ENCODE results near the gene SSC5D.
A peak's percentile ranks its signal among the peaks of the same experiment; 100 is the strongest.

SSC5D gene

DNA sequence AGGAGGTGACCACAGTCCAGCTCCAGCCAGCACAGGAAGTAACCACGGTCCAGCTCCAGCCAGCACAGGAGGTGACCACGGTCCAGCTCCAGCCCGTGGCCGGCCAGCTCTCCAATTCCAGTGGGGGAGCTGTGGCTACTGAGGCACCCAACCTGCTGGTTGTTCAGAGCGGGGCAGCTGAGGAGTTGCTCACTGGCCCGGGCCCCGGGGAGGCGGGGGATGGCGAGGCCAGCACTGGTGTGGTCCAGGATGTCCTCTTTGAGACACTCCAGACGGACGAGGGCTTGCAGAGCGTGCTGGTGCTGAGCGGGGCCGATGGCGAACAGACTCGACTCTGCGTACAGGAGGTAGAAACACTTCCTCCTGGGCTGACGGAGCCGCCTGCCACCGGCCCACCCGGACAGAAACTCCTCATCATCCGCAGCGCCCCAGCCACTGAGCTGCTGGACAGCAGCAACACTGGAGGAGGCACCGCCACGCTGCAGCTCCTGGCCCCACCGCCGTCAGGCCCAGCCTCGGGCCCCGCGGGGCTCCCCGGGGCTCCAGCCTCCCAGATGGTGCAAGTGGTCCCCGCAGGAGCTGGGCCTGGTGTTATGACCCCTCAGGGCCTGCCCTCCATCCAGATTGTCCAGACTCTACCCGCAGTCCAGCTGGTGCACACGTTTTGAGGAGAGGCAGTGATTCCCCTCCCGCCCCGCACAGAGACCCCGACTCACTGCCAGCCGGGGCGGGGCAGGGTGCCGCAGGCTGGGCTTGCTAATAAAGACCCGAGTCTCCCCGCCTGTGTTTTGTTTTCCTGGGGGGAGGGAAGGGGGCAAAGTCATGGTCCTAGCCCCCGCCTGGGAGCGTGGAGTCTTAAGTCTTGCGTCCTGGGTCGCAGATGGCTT, 4.3 kb upstream of the SSC5D start:
- DNase-seq (ENCODE audit: insufficient read length, low spot score) = no peak
- FAIRE-seq = no peak
- TF ChIP-seq POLR2A (IDR thresholded peaks at IDR 0.05; ENCODE audit: low read depth, low read length) = no peak

DNA sequence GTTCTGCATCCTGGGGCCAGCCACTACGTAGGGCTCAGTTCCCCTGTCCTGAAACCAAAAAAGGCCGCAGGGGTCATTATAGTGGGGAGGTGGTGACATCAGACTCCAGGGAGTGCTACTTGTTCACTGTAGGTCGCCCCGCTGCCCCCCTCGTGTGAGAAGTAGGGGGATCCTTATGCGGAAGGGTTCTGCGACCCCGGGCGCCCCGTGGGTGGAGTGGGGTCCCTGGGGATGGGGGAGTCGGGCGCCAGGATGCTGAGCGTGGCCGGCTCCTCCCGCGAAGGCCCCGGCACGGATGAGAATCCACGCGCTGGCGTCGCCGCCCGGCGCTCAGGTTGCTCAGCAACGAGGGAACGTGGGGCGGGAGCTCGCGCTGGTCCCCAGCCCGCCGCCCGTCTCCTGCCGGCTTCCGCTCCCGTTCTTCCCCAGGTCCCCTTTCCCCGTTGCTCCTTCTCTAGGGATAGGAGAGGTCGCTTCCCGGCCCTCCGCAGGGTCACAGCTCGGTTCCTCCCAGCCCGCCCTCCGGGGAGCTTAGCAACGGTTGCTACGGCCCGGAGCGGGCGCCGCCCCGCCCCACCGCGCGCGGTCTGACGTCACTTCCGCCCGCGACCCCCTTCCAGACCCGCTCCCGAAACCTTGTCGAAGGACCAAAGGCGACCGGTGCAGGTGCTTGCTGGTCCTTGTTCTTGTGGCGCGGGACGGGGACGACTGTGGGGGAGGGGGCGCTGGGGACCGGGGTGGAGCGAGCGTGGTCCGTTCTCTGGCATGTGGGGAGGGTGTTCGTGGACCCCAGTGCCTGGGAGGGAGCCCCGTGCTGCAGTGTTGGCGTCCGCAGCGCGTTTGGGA, 3.4 kb upstream of the SSC5D start, which contains the start of gene NAT14:
Gene NAT14 (plus strand): TSS at position 596 of the 846 bp plus-strand sequence. CDS start 521 bp downstream, outside the sequence.
- FAIRE-seq = no peak
- DNase-seq (ENCODE audit: insufficient read length, low spot score) = peak; percentile 95
- TF ChIP-seq POLR2A (IDR thresholded peaks at IDR 0.05; ENCODE audit: low read depth, low read length) = peak; percentile 17

DNA sequence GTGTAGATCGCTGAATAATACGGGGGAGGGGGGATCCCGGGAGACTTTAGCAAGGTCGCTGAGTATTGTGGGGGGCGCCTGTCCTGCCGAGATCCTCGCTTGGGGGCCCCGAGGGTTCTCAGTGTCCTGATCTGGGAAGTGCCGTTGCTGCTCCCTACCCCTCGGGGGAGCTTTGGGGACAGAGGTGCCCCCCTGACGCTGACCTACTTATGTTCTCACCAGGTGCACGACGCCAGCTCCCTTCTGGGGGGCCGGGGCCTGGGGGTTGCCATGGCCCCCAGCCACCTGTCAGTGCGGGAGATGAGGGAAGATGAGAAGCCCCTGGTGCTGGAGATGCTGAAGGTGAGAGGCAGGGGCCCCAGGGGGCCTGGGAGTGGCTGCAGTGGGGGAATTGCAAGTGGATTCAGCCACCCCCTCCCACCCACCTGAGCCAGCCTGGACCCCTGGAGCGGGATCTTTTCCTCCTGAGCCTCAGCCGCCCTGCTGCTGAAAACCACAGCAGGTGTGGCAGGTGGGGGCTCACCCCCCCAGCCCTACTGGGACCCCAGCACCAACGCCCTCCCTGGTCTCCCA, 2.7 kb upstream of the SSC5D start:
- FAIRE-seq (no peak), DNase-seq (ENCODE audit: insufficient read length, low spot score) (no peak)
- TF ChIP-seq POLR2A (IDR thresholded peaks at IDR 0.05; ENCODE audit: low read depth, low read length) = no peak

DNA sequence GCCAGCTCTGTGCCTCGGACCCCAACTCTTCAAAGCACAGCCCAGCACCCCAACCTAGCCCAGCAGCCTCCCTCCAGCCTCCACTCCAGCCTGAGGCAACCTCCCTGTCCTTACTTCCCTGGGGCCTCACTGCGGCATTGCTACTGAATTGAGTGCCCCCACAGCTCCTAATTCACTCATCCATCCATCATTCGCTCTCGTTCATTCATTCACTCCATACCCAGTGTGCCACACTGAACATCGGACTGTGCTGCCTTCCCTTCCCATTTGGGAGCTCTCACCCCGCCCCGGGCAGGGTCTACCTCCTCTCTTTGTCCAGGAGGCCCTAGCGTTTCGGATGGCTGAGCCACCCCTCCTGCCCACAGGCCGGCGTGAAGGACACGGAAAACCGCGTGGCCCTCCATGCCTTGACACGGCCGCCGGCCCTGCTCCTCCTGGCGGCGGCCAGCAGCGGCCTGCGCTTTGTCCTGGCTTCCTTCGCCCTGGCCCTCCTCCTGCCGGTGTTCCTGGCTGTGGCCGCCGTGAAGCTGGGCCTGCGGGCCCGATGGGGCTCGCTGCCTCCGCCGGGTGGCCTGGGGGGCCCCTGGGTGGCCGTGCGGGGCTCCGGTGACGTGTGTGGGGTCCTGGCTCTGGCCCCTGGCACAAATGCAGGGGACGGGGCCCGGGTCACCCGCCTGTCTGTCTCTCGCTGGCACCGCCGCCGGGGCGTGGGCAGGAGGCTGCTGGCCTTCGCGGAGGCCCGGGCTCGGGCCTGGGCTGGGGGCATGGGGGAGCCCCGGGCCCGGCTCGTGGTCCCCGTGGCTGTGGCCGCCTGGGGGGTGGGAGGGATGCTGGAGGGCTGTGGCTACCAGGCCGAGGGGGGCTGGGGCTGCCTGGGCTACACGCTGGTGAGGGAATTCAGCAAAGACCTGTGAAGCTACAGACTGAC, 1.9 kb upstream of the SSC5D start:
- DNase-seq (ENCODE audit: insufficient read length, low spot score) (no peak), FAIRE-seq (no peak)
- TF ChIP-seq POLR2A (IDR thresholded peaks at IDR 0.05; ENCODE audit: low read depth, low read length) = no peak

DNA sequence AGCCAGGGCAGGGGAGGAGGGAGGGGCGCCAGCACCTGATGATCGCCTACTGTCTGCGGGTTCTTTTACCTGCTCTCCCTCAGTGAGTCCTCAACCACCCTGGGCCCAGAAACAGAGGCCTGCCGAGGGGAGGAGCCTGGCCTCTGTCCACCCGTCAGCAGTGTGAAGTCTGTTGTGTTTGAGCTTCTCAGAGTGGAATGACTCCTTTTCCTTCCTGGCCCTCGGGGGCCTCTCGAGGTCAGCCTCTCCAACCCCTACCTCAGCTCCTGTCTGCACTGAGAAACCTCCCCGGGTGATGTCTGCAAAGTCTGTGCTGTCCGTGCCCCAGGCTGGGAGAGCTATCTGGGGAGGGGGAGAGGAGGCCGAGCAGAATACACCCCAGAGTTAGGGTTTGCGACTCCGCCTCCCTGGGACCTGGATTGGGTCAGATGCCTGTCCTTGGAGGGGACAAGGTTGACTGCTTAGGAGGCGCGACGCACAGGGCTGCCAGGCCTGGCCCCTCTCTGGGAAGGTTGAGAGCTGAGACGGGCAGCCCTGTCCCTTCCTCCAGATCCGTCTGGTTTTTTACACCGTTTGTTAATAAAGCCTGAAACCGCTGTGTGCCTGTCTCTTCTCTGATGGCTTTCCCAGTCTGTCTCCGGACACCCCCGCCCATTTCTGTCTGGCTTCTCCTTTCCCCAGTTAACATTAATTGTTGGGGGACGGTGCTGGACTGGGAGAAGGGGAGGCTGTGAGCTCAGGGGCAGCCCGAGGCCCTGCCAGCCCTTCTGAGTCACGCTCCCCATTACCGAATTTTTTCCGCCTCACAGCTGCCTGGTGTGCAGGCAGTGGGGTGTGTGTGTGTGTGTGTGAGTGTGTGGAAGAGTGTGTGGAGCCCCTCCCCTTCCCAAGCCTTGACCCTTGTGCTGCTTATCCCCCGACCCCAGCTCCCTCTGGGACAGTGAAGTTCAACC, 989 bp upstream of the SSC5D start:
- TF ChIP-seq POLR2A (IDR thresholded peaks at IDR 0.05; ENCODE audit: low read depth, low read length) = 0 out of 2 replicates have a peak, but pooled peaks have one; percentile 17
- peak; percentile 100 for DNase-seq (ENCODE audit: insufficient read length, low spot score)
- FAIRE-seq = peak; percentile 52

DNA sequence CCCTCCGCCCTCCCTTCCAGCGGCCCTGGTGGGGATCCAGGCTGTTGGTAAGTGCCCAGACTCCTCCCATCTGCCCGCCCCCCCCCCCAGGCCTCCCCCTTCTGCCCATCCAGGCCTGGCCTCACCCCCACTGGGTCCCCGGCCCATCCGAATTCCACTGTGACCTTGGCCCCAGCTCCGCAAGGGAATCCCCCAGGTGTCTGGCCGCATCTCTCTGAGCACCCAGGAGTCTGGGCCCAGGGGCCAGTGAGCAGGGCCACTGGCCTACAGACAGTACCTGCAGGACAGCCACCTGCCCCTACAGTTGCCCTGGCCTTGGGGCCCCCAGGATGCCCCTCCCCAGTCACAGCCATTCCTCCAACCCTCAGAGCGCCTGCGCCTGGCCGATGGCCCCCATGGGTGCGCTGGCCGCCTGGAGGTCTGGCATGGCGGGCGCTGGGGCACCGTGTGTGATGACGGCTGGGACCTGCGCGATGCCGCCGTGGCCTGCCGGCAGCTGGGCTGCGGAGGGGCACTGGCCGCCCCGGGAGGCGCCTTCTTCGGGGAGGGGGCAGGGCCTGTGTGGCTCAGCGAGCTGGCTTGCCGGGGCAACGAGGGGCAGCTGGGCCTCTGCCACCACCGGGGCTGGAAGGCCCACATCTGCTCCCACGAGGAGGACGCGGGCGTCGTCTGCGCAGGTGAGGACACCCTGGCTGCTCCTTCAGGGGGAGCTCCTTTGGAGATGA, 912 bp downstream of the SSC5D start:
- no peak for DNase-seq (ENCODE audit: insufficient read length, low spot score)
- FAIRE-seq = no peak
- TF ChIP-seq POLR2A (IDR thresholded peaks at IDR 0.05; ENCODE audit: low read depth, low read length) = no peak

DNA sequence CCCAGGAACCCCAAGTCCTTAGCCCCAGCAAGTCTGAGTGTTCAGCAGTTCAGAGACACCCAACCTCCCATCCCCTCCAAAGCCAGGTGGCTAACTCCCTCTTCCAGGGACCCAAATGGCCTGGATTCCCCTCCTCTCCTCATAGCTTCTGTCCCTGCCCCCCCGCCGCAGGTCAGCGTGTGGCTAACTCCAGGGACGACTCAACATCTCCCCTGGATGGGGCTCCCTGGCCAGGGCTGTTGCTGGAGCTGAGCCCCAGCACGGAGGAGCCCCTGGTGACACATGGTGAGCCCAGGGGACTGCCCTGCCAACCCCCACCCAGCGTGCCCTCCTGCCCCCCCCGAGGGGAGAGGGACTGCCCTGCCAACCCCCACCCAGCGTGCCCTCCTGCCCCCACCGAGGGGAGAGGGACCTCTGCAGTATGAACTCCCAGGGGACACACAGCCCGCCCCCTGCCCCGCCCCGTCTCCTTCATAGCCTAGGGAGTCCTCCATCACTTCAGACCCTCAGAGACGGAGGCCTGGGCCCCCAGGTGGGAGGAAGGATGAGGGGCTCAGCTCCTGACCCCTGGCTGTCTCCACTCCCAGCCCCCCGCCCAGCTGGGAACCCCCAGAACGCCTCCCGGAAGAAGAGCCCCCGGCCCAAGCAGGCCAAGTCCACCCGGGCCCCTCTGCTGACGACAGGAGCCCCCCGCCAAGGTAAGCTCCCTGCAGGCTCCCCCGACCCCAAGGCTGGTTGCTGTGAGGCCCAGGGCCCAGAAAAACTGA, 1.7 kb downstream of the SSC5D start:
- FAIRE-seq = no peak
- 0 out of 2 replicates have a peak, but pooled peaks have one; percentile 16 for TF ChIP-seq POLR2A (IDR thresholded peaks at IDR 0.05; ENCODE audit: low read depth, low read length)
- no peak for DNase-seq (ENCODE audit: insufficient read length, low spot score)

DNA sequence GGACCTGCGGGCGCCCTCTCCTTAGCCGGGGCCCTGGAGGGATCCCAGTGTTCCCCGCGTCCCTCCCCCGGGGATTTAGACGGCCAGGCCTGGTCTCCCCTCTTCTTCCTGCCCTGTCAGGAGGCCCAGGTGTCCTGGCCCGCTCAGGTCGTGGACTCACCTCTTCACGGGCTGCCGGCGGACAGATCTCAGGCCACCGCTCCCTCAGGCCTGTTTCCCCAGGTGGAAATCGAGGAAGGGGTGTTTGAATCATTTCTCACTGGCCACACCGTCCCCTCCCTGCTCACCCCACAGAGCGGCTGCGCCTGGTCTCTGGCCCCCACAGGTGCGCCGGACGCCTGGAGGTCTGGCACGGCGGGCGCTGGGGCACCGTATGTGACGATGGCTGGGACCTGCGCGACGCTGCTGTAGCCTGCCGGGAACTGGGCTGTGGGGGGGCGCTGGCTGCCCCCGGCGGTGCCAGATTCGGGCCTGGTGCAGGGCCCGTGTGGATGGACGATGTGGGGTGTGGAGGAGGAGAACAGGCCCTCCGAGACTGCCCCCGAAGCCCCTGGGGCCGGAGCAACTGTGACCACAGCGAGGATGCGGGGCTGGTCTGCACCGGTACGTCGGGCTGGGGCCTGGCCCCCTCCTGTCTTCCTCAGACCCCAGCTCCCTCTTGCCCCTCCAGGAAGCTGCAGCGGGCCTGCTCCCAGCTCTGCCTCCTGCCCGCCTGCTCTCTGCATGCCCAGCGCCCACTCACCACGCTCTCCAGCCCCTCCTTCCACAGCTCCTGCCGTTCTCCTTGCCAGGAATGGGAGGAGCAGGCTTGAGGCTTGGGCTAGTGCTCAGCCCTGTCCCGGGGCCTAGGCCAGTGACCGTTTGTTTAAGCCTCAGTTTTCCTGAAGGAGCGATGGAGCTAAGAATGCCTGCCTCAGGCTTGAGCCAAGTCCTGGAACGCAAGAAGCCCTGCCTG, 2.5 kb downstream of the SSC5D start:
- TF ChIP-seq POLR2A (IDR thresholded peaks at IDR 0.05; ENCODE audit: low read depth, low read length) = no peak
- FAIRE-seq = no peak
- DNase-seq (ENCODE audit: insufficient read length, low spot score) = no peak

DNA sequence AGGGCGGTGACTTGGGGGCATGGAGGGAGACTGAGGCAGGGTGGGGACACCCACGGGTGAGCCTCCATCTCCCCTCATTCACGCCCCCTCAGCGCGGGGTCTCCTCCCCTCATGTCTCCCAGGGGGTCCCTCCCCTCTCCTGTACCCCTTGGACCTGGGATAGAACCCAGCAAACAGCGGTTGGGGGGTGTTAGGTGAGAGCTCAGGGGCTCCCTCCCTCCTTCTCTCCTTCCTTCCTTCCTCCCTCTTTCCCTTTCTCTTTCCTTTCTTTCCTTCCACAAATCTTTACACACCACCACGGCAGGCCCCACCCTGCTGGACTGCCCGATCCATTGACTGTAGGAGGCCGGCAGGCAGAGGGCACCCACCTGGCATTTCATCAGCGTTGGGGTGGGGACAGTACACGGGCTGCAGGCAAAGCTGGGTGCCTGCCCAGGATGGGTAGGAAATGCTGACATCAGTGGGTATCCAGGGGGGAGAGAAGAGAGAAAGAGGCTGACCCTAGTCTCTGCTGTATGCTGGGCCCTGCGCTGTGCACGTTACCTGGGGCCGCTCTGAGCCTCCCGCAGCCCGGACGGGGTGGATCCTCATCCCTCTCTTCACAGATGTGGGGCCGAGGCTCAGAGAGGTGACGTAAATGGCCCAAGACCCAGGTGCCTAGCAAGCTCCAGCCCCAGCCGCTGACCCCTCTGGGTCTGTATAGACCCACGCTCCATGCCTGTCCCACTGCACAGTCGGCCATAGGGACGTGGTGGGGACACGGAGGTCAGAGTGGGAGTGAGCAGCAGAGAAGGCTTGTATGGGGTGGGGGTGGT, 3.5 kb downstream of the SSC5D start:
- no peak for DNase-seq (ENCODE audit: insufficient read length, low spot score)
- no peak for FAIRE-seq
- TF ChIP-seq POLR2A (IDR thresholded peaks at IDR 0.05; ENCODE audit: low read depth, low read length) = no peak
